Smooth muscle cell of the brain vasculature (primary cell): ENCODE measurements around the gene FABP6.
"Not testable (repeated sequence)": the region's sequence is repeated elsewhere in the genome, so short reads cannot be mapped to it uniquely, and the experiment has no call there.

Source experiments
- DNase-seq: peaks from one replicate; pipeline ENCODE4 v3.0.0-alpha.2; 2012; ENCODE audit warnings: low read depth, low spot score

Gene FABP6

GRCh38 chr5:160229190-160229742, at the start of gene FABP6:
Gene FABP6, plus strand, starts transcription at chr5:160229506. Its CDS starts 52 bp downstream, at chr5:160229558.
- no peak for DNase-seq

DNA sequence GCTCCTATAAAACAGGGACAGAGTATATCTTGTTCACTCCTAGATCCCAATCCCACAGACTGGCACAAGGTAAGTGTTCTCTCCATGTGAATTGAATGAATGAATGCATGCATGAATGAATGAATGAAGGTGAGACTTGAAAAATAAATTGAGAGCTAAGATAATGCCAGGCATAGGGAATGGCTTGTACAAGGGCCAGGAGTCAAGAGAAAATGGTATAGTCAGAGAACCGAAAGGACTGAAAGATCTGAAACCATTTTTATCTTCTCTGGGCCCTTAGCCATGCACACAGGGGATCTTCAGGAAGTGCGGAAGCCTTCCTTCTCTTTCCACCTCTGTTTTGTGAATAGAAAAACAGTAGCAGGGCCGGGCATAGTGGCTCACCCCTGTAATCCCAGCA, 48.4 kb upstream of the FABP6 start:
- no peak for DNase-seq

- no peak for DNase-seq
Observed at GRCh38 chr5:160181965-160182622, 47.2 kb upstream of the FABP6 start.

DNA sequence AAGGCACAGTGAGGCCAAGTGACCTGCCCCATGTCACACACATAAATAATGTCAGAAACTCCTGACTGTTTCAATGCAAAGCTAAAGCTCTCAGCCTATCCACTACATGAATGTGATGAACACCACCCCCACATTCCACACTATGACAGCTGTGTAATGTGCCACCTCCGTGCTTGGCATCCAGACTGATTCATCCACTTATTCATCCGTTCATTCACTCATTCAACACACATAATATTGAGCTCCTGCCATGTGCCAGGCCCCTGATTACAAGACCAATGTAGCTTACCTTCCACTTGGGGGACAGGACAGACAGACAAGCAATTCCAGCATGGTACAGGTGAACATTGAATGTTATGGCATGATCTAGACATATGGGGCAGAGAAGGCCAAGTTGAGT, 46.2 kb upstream of the FABP6 start:
- DNase-seq, result no peak

DNA sequence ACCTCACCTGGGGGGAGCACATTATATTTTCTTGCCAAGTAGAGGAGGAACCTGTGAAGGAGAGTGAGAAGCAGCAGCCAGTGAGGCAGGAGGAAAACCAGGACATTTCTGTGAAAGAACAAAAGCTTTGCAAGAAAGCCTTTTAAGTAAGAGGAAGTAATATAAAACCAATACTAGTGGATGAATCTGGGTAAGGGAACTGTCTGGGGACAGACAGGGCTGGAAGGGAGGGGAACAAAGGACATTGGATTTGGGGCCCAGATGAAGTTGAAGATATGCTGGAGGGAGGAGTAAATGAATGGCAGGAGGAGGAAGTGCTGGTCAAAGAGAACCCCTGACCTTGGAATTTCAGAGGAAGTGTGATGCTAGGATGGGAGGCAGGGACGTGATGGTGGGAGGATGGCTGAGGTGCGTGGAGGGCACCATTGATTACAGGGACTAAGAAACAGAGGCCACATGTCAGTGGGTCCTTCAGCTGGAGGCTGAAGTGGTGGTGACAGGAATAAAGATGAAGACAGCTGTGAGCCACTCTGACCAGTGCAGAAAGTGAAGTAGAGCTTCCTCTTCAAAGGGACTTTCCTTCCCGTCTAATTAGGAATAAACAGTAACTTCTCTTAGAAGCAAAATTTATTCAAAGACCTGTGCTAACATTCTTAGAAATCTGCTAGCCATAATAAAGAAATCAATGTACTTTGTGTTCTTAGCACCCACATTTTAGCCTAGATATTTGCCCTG, 43.5 kb upstream of the FABP6 start:
- DNase-seq, result no peak

DNA sequence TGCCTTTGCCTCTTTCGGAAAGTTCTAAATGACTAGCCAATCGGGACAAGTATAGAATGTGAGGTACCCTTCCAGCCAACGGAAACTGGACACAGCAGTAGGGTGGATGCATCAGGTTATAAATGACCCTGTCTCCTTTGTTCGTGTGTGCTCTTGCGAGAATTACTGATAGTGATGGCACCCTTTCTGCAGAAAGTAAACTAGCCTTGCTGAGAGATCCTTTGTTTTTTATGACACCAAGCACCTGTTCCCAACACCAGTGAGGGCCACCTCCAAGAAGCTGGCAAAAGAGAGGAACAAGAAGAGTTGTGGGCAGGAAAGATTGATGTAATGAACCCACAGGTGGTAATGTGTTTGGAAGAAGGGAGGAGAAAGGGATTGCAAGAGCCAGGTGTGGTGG, 42.8 kb upstream of the FABP6 start:
- no peak for DNase-seq

DNA sequence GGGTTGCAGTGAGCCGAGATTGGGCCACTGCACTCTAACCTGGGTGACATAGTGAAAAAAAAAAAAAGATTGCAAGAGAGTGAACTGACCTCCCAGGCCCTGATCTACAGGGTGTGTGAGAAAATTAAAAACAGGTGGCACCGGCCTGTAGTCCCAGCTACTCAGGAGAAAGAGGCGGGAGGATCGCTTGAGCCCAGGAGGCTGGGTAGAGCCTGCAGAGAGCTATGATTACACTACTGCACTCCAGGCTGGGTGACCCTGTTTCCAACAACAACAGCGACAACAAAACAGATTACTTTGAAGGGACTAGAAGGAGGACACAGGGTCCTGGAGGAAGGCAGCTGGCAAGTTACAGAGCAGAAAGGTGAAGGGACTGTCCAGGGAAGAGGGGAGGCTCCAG, 42.2 kb upstream of the FABP6 start:
- no peak for DNase-seq

- no peak for DNase-seq
Observed at GRCh38 chr5:160188141-160189015, 40.9 kb upstream of the FABP6 start.

- no peak for DNase-seq
Observed at GRCh38 chr5:160192424-160192823, 36.9 kb upstream of the FABP6 start.

- DNase-seq, result not testable (repeated sequence)
Observed at GRCh38 chr5:160193076-160193475, 36.2 kb upstream of the FABP6 start.

- not testable (repeated sequence) for DNase-seq
Observed at GRCh38 chr5:160193790-160194189, 35.5 kb upstream of the FABP6 start.

DNA sequence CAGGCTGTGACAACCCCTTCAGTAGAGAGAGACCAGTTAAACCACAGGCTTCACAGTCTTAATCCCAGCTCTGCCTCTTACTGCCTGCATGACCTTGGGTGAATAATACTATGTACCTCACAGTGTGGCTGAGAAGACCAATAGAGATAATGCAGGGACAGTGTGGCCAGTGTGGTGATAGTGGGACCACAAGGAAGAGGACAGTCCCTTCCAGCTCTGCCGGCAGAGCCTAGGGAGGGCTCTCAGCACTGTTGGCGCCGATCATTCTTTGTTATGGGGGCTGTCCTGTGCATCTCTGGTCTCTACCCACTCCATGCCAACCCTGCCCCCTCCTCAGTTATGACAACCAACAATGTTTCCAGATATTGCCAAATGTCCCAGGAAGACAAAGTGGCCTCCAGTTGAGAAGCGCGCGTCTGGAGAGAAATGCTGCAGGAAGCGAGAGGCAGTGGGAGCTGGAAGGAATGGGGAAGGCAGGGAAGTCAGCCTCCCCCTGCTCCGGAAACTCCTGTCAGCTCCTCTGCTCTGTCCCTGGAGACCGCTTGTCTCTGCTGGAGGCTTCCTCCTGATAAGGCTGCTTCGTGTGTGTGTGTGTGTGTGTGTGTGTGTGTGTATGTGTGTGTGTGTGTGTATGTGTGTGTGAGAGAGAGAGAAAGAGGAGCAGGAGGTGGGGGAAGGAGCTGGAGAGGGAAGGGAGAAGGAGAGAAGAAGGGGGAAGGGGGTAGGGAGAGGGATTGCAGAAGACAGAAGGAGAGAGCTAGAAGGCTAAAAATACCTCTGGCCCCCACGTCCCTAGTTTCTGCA, 31.8 kb upstream of the FABP6 start:
- no peak for DNase-seq

DNA sequence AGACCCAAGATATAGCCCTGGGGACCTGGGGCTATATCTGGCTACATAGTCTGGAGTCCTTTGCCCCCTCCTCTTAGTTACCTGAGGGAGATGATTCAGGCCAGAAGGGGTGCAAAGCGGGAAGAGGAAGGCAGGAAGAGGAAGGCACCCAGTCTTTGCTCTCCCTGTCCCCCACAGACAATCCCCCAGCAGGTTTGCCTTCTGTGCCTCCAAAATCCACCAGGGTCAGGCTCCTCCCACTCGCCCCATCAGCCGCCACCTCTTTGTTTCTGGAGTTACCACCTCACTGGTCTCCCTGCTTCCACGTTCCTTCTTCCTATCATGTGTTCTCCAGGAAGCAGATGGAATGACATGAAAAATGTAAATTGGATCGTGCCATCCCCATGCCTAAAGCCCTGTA, 31.2 kb upstream of the FABP6 start:
- no peak for DNase-seq

DNA sequence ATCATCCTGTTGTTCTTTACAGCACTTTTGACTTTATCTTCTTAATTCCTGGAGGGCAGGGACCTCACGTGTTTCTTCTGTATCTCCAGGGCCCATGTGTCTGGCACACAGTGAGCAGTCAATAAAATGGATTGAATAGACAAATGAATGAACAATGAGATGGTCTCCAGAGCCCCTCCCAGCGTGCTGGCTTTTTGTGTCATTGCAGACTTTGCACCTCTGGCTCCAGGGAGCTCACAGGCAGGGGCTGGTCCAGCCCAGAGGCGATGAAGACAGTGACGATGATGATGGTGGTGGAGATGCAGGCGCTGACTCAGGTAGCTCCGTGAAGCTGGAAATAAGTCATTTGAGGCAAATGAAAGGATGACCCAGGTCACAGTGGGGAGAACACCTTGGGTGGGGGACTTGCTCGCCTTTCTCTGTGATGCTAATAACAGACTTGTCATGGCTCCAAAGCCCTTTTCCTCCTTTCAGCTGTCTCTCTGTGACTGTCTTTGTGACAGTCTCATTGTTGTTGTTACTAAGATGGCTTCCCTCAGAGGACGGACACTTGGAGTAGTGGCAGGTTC, 30.4 kb upstream of the FABP6 start:
- DNase-seq, result no peak

- DNase-seq, result no peak
Observed at GRCh38 chr5:160199410-160199911, 29.8 kb upstream of the FABP6 start.

DNA sequence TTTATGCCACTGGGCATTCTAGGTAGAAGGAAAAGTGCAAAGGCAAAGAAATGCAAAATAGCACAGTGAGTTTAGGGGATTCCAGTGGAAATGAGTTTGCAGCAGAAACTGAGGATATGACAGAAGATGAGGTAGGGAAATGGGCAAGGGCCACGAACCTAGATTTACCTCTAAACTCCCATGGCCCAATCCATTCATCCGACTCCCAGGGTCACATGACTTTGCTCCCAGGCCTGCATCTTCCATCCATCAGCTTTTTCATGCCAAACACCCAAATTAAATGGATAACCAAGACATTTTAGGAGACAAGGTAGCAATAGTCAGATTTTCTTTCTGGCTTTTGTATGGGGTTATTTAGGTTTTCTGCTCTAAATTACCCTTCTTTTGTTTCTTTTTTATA, 22.2 kb upstream of the FABP6 start:
- DNase-seq, result no peak

GRCh38 chr5:160209917-160210316, 19.4 kb upstream of the FABP6 start:
- DNase-seq, result no peak

GRCh38 chr5:160210606-160211005, 18.7 kb upstream of the FABP6 start:
- no peak for DNase-seq

DNA sequence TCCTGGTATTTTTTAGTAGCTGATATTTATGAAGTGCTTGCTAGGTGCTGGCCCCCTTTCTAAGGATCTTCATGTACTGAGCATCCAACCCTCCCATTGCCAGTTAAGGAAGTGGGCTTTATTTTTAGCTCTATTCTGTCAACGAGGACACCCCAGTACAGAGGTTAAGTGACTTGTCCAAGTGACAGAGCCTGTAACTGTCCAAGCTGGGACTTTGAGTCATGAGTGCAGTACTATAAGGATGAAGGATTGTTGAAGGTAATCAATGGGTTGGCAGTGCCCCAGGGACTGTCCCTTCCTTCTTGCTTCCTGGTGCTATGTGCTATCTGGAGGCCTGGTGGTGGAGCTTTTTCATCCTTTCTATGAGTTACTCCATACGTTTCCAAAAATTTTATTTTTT, 18.0 kb upstream of the FABP6 start:
- no peak for DNase-seq

DNA sequence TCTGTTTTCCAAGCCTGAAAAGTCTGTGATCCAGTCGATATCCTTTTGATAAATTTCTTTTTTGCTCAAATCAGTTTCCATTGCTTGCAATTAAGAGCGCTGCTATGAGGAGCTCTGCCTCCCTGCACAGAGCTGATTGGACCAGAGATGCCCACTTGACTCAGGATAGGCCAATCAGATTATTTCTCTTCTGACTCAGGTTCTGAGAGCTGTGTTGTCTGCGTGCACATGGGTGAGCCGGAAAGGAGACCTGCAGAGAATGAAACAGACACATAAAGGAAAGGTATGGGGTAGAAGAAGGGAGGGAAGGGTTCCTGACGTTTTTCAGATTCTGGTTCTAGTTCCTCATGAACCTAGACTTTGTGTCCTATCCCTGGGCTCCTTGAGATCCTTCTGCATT, 15.8 kb upstream of the FABP6 start:
- DNase-seq, result no peak

- DNase-seq, result no peak
Observed at GRCh38 chr5:160219356-160219755, 9.9 kb upstream of the FABP6 start.
